Fibroblast of skin of right quadriceps (primary cell): ENCODE data around the gene SLC39A11.
A peak's percentile ranks its signal among the peaks of the same experiment; 100 is the strongest.
"Not testable (repeated sequence)": the region's sequence is repeated elsewhere in the genome, so short reads cannot be mapped to it uniquely, and the experiment has no call there.

ENCODE experiments used
- DNase-seq: peaks from one replicate; pipeline ENCODE4 v3.0.0-alpha.2; 2013

Gene SLC39A11

GRCh38 chr17:72812823-72813222 lies 279.7 kb downstream of the SLC39A11 start:
- peak; percentile 49 for DNase-seq

GRCh38 chr17:72811976-72812687 lies 280.4 kb downstream of the SLC39A11 start:
- no peak for DNase-seq

DNA sequence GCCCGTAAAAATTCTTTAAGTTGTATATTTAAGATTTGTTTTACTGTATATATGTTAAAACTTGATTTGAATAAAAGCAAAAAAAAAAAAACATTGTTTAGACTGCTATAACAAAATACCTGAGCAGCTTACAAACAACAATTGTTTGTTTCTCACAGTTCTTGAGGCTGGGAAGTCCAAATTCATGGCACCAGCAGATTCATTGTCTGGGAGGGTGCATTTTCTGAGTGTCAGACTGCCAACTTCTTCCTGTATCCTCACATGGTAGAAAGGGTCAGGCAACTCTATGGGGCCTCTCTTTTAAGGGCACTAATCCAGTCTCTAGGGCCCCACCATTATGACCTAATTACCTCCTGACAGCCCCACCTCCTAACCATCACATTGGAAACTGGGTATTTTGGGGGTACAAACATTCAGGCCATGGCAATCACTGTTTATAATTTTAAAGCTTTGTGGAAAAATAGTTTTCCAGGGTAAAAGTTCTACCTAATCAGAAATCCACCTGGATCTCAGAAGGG lies 281.4 kb downstream of the SLC39A11 start:
- no peak for DNase-seq

DNA sequence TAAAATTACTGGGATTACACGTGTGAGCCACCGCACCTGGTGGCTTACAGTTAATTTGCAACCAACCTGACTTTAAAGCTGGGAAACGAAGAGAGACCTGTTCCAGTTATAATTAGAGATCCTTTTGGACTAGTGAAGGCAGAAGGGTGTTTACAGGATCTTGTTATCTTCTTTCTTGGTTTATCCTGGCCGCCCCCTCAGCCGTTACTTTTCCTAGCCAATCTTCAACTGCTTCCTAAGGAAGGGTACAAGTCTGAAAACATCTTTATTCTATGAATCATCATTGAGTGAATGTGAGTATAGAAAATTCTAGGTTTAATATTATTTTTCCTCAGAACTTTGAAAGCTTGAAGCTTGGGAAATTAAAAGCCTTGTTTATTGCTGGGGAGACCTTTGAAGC lies 286.5 kb downstream of the SLC39A11 start:
- no peak for DNase-seq

DNA sequence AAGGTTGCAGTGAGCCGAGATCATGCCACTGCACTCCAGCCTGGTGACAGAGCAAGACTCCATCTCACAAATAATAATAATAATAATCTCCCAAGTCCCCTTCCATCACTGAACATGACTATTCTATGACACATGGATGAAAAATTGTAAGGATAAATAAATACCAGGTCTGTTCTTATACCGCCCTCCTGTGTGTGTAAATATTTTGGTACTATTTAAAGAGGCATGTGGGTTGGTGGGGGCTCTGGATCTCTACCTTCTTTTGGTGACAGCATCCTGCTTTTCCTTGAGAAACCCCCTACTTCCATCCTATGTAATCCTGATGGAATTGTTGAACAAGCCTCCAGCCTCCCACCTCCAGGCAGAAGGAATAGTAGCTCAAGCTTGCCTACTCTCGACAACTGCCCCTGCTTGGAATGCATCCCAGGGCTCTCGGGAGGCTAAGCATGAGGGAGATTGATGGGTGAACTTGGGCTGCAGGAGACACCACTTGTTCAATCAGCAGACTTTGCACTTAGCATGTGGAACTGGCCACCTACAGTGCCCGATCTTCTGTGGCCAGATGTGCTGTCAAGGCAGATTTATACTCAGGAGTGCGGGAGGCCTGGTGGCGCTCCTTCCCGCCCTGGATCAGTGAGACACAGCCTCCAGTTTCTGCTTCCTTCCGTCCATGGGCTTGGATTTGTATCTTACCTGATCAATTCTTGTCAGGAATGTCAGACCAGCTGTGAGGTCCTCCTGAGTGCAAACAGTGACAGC lies 287.4 kb downstream of the SLC39A11 start:
- no peak for DNase-seq

- no peak for DNase-seq
Observed at GRCh38 chr17:72802726-72803125, 289.8 kb downstream of the SLC39A11 start.

- DNase-seq, result no peak
Observed at GRCh38 chr17:72797142-72797541, 295.3 kb downstream of the SLC39A11 start.

GRCh38 chr17:72795941-72796340 lies 296.5 kb downstream of the SLC39A11 start:
- DNase-seq, result no peak

GRCh38 chr17:72794152-72794551 lies 298.3 kb downstream of the SLC39A11 start:
- DNase-seq, result no peak

GRCh38 chr17:72792771-72793170 lies 299.7 kb downstream of the SLC39A11 start:
- no peak for DNase-seq

GRCh38 chr17:72790190-72790589 lies 302.3 kb downstream of the SLC39A11 start:
- no peak for DNase-seq

- no peak for DNase-seq
Observed at GRCh38 chr17:72789711-72790110, 302.8 kb downstream of the SLC39A11 start.

- peak; percentile 59 for DNase-seq
Observed at GRCh38 chr17:72788950-72789585, 303.4 kb downstream of the SLC39A11 start.

DNA sequence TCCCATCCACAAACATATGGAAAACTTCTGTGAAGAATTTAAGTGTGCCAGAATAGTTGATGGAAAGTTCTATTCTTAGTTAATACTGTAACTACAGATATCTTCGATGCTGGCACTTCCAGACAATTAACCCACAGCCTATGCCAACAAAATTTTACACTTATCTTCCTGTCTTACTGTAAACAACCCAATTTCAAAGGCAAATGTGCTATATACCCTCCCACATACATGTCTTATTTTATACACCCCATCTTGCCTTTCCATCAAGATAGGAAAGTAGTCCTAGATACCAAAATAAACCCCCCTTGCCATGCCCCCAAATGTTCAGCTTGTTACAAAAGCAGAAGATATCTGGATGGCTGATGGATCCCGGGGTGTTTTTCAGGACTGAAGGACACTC lies 306.3 kb downstream of the SLC39A11 start:
- no peak for DNase-seq

- DNase-seq, result no peak
Observed at GRCh38 chr17:72782985-72783701, 309.3 kb downstream of the SLC39A11 start.

- DNase-seq, result not testable (repeated sequence)
Observed at GRCh38 chr17:72782437-72782836, 310.1 kb downstream of the SLC39A11 start.

DNA sequence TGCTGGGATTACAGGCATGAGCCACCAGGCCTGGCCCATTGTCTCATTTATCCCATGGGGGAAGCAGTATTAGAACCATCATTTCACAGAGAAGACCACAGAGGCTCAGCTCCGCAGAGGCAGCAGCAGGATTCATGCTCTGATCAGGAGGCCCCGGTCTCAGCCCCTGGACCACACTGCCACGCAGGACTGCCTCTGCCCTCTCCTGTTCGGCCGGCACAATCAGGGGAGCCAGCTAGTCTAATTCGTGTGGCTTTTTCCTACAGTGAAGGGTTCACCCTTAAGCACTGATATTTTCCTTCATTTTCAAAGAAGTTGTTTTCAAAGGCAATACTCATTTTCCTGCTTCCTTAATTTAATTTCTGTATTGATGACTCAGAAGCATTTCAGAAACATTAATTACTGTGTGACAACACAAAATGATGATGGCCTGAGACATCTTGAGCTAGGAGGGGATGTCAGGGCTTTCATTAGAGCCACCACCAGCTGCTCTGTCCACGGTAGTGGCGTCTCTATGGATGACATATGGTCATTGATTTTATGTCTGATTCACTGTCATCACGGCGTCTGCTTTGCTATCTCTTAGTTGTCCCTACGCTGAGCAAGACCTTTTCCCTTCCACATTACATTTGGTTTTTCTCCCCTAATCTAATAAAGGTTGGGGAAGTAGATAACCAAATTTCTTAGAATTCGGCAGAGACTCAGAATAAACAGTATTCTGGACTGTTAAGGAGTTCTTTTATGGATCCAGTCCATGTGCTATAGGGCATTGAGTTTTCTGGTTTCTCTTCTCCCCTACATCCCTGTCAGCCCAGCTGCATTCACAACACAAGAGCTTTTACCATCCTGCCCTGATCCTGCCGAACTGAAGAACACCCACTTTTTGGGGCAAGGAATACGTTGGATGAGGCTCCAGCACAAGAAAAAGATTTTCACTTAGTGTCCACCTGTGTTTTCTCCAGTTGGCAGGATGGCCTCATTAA lies 314.0 kb downstream of the SLC39A11 start:
- no peak for DNase-seq

GRCh38 chr17:72775919-72776318 lies 316.6 kb downstream of the SLC39A11 start:
- DNase-seq, result no peak

GRCh38 chr17:72775237-72775636 lies 317.3 kb downstream of the SLC39A11 start:
- no peak for DNase-seq

DNA sequence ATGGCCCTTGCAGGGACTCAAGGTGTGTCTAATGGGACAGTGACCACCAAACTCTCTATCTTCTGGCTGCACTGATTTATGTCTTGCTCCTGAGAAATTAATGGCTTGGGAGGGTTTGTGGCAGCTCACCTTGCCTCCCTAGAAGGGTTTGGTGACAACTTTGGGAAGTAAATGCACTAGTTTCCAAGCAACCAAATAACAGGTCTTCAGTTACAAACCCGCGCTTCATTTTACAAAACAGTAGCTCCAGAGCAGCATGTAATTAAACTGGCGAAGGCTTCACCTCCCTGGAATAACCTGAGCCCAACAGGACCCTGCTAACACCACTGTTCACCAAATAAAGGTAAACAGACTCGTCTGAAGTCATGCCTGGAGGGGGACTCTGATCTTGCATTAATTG lies 318.3 kb downstream of the SLC39A11 start:
- DNase-seq, result no peak

DNA sequence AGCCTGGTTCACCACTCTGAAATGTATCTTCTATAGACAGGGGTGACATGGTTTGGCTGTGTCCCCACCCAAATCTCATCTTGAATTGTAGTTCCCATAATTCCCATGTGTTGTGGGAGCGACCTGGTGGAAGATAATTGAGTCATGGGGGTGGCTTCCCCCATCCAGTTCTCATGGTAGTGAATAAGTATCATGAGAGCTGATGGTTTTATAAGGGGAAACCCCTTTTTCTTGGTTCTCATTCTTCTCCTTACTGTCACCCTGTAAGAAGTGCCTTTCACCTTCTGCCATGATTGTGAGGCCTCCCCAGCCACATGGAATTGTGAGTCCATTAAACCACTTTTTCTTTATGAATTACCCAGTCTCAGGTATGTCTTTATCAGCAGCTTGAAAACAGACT lies 319.3 kb downstream of the SLC39A11 start:
- not testable (repeated sequence) for DNase-seq

DNA sequence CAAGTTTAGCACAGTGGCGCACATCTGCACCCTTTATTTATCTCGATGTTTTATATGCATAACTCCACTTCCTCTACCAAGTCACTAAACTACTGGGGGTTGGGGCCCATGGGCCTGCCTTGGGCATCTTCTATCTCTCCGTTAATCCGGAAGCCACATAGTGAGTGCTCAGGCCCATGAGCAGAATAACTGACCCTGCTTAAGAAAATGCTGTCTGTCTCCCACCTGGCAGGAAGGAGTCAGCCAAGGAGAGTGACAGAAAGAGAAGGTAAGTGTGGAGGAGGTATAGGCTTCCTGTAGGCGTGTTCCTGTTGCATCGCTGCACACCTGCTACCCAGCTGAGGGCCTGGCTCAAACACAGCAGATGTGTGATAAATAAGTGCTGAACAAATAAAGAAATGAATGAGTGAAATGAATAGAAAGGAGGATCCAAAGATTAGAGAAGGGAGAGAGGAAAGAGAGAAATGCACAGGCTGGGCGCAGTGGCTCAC lies 320.1 kb downstream of the SLC39A11 start:
- DNase-seq, result no peak
